HCT116 (cell line): ENCODE data around the gene SNAP29. TPM values are rescaled to one million over a fixed set of nuclear protein-coding genes. Genes with fewer than 3 reads are reported as not detected.

Experiments used
- ATAC-seq: fragments of 200-7000 bp; cut with Tn5 transposase; 2 replicates; pipeline ENCODE4 v1.9.1; 2020; ENCODE audit warnings: mild to moderate bottlenecking, moderate library complexity
- BruUV-seq: library from RNA; stranded (reverse); fragments of 400-500 nt; replicated peaks from 2 replicates; lab custom pipeline; 2021; lab: Mats Ljungman, UMichigan
- CTCF ChIA-PET: fragments of 300-600 bp; sonication (Branson Sonifier 250); formaldehyde crosslinking; loops from one replicate; lab custom pipeline; 2021; ENCODE audit warnings: antibody characterized with exemption; lab: Charles Lee
- POLR2A ChIA-PET: fragments of 300-600, 350-600 bp; sonication (Branson Sonifier 250); formaldehyde crosslinking; loops from one replicate; lab custom pipeline; 2021; ENCODE audit warnings: antibody characterized with exemption; lab: Charles Lee
- RAD21 ChIA-PET, 2 experiments: fragments of 300-600 bp; sonication (Branson Sonifier 250); formaldehyde crosslinking; loops; one replicate each; lab custom pipeline; 2023; ENCODE audit warnings: low total read pairs in 2 of 2; ENCODE audit not compliant: uncharacterized antibody in 2 of 2, unreplicated experiment in 2 of 2, low non-redundant PET in 1 of 2; lab: Charles Lee
- DNase-seq: peaks from one replicate; pipeline ENCODE4 v3.0.0-alpha.2; 2010; ENCODE audit warnings: low read depth, low spot score
- H2AFZ ChIP-seq: fragments of 200-600 bp; shearing (Covaris generic), sonication (generic); 2 replicates; pipeline ENCODE4 v1.6.1; 2017; ENCODE audit warnings: low read depth, mixed run types, mixed read lengths, antibody characterized with exemption, low read length; ENCODE audit not compliant: poor library complexity, severe bottlenecking
- H3K27ac ChIP-seq: 2 replicates; pipeline ENCODE4 v1.5.1; 2012; ENCODE audit warnings: low read depth, low read length
- H3K27me3 ChIP-seq: fragments of 200-600 bp; sonication (generic); 2 replicates; pipeline ENCODE4 v1.6.1; 2016; ENCODE audit warnings: mixed run types, low read length, mixed read lengths; ENCODE audit not compliant: insufficient read depth
- H3K36me3 ChIP-seq, 2 experiments: fragments of 200-500 bp in 1 of 2; fragments of 200-600 bp in 1 of 2; sonication (Bioruptor generic) in 1 of 2; sonication (generic) in 1 of 2; 2 replicates each; pipeline versions ENCODE4 v1.5.1 to v1.6.1; 2014 to 2016; ENCODE audit warnings: low read length in 2 of 2, inconsistent platforms in 1 of 2, mixed read lengths in 1 of 2, mixed run types in 1 of 2; ENCODE audit not compliant: insufficient read depth in 2 of 2, control insufficient read depth in 1 of 2
- H3K4me1 ChIP-seq, 2 experiments: fragments of 200-600 bp in 1 of 2; sonication (generic) in 1 of 2; 2 replicates each; pipeline versions ENCODE4 v1.5.1 to v1.6.1; 2012 to 2017; ENCODE audit warnings: low read length in 2 of 2, inconsistent platforms in 1 of 2, mild to moderate bottlenecking in 1 of 2, mixed read lengths in 1 of 2, mixed run types in 1 of 2, moderate library complexity in 1 of 2; ENCODE audit not compliant: insufficient read depth in 2 of 2, control insufficient read depth in 1 of 2
- H3K4me2 ChIP-seq: fragments of 200-600 bp; sonication (generic); 2 replicates; pipeline ENCODE4 v1.6.1; 2017; ENCODE audit warnings: mixed run types, low read length, mixed read lengths
- H3K4me3 ChIP-seq, 2 experiments: fragments of 200-600 bp in 1 of 2; sonication (generic) in 1 of 2; replicated peaks in 1 of 2; 2 replicates each; pipeline ENCODE4 v1.5.1; 2011 to 2016; ENCODE audit warnings: low read length in 2 of 2, control low read depth in 1 of 2, low read depth in 1 of 2, mild to moderate bottlenecking in 1 of 2, mixed read lengths in 1 of 2, mixed run types in 1 of 2
- H3K79me2 ChIP-seq: fragments of 200-600 bp; sonication (generic); 2 replicates; pipeline ENCODE4 v1.6.1; 2017; ENCODE audit warnings: mild to moderate bottlenecking, mixed run types, low read length, moderate library complexity, mixed read lengths; ENCODE audit not compliant: insufficient read depth
- H3K9ac ChIP-seq: fragments of 200-600 bp; sonication (generic); 2 replicates; pipeline ENCODE4 v1.6.1; 2016; ENCODE audit warnings: low read length, mixed read lengths
- H3K9me2 ChIP-seq: fragments of 200-600 bp; sonication (generic), shearing (Covaris generic); 2 replicates; pipeline ENCODE4 v1.6.1; 2017; ENCODE audit warnings: mixed run types, mild to moderate bottlenecking, moderate library complexity; ENCODE audit not compliant: insufficient read depth
- H3K9me3 ChIP-seq, 2 experiments: fragments of 200-500 bp in 1 of 2; fragments of 200-600 bp in 1 of 2; sonication (Bioruptor generic) in 1 of 2; sonication (generic) in 1 of 2; 2 replicates each; pipeline ENCODE4 v1.6.1; 2014 to 2017; ENCODE audit warnings: low read length in 2 of 2, mixed read lengths in 2 of 2, inconsistent platforms in 1 of 2, low read depth in 1 of 2, mild to moderate bottlenecking in 1 of 2, mixed run types in 1 of 2, moderate library complexity in 1 of 2; ENCODE audit not compliant: control insufficient read depth in 1 of 2, insufficient read depth in 1 of 2
- H4K20me1 ChIP-seq: fragments of 200-600 bp; sonication (generic), shearing (Covaris generic); 2 replicates; pipeline ENCODE4 v1.6.1; 2017; ENCODE audit warnings: mixed run types, mild to moderate bottlenecking, moderate library complexity; ENCODE audit not compliant: insufficient read depth
- CBX3 ChIP-seq: IDR thresholded peaks from 2 replicates; pipeline ENCODE4 v1.6.1; 2012; ENCODE audit warnings: low read depth
- EGR1 ChIP-seq: IDR thresholded peaks from 2 replicates; pipeline ENCODE4 v1.6.1; 2012; ENCODE audit warnings: low read depth
- EZH2 ChIP-seq: fragments of 200-600 bp; sonication (generic); IDR thresholded peaks from 2 replicates; pipeline ENCODE4 v1.6.1; 2017; ENCODE audit warnings: antibody characterized with exemption, mixed run types
- EZH2phosphoT487 ChIP-seq: fragments of 200-600 bp; IDR thresholded peaks from 2 replicates; pipeline ENCODE4 v1.6.1; 2018; ENCODE audit warnings: antibody characterized with exemption, borderline replicate concordance
- JUND ChIP-seq: IDR thresholded peaks from 2 replicates; pipeline ENCODE4 v1.6.1; 2012
- POLR2A ChIP-seq: IDR thresholded peaks from 2 replicates; pipeline ENCODE4 v1.7.0; 2011; ENCODE audit warnings: borderline replicate concordance; ENCODE audit not compliant: insufficient read depth, insufficient read length; ENCODE audit errors: extremely low read depth
- POLR2AphosphoS5 ChIP-seq: IDR thresholded peaks from 2 replicates; pipeline ENCODE4 v1.6.1; 2011; ENCODE audit warnings: mild to moderate bottlenecking, low read depth, low read length, moderate library complexity
- SP1 ChIP-seq: IDR thresholded peaks from 2 replicates; pipeline ENCODE4 v1.6.1; 2012; ENCODE audit warnings: low read depth
- TCF7L2 ChIP-seq: IDR thresholded peaks from 2 replicates; pipeline ENCODE4 v1.7.0; 2011; ENCODE audit warnings: borderline replicate concordance, inconsistent platforms; ENCODE audit not compliant: insufficient read depth, insufficient read length; ENCODE audit errors: extremely low read depth
- YY1 ChIP-seq: IDR thresholded peaks from 2 replicates; pipeline ENCODE4 v1.6.1; 2011; ENCODE audit warnings: low read length, low read depth, moderate library complexity, mild to moderate bottlenecking; ENCODE audit not compliant: insufficient replicate concordance; ENCODE audit errors: extremely low read depth
- ZBTB33 ChIP-seq: IDR thresholded peaks from 2 replicates; pipeline ENCODE4 v1.6.1; 2011; ENCODE audit warnings: mild to moderate bottlenecking, low read length, moderate library complexity; ENCODE audit not compliant: insufficient replicate concordance; ENCODE audit errors: extremely low read depth
- ZFX ChIP-seq: fragments of 450-650 bp; IDR thresholded peaks from 2 replicates; pipeline ENCODE4 v1.6.1; 2017
- ZNF274 ChIP-seq: fragments of 200-500 bp; sonication (Bioruptor generic); IDR thresholded peaks from 2 replicates; pipeline ENCODE4 v1.6.1; 2014; ENCODE audit warnings: mild to moderate bottlenecking, low read depth, low read length, inconsistent platforms
- intact Hi-C: fragments of 100-400 bp; cut with micrococcal nuclease; formaldehyde crosslinking; loops from 2 replicates; pipeline ENCODE4 v1.10.0; 2022
- total RNA-seq: library from RNA; stranded (reverse); gene quantifications from one replicate; pipeline ENCODE4 v1.2.1, GENCODE V29; 2021; ENCODE audit not compliant: unreplicated experiment
- TF ChIP-seq, protein P1 (sequence below): IDR thresholded peaks from 2 replicates; pipeline ENCODE4 v1.6.1; 2012

SNAP29 gene
- total RNA-seq, 1 experiment from 2014 or later, result 27.3 TPM

- no peaks in the 10 kb centered on the region for H4K20me1 ChIP-seq
- no peak overlapping the region for H3K4me2 ChIP-seq
- H2AFZ ChIP-seq, result no peak overlapping the region
- H3K79me2 ChIP-seq, result no peaks in the 10 kb centered on the region
- H3K9me3 ChIP-seq, result no peaks in the 10 kb centered on the region
- no peak overlapping the region for H3K4me3 ChIP-seq
- no peaks in the 10 kb centered on the region for H3K27me3 ChIP-seq
- H3K27ac ChIP-seq, result no peak overlapping the region
- H3K9me2 ChIP-seq, result no peaks in the 10 kb centered on the region
- intact Hi-C loops, result no loop called here
- no peak for TF ChIP-seq TCF7L2
- TF ChIP-seq EGR1, result no peak
- TF ChIP-seq JUND, result no peak
- TF ChIP-seq SP1, result no peak
- no peak for TF ChIP-seq POLR2AphosphoS5
- no peak for TF ChIP-seq YY1
- no peak for TF ChIP-seq ZFX
- no peak for TF ChIP-seq CBX3
- POLR2A ChIA-PET, result interaction anchor here (0.6 kb wide), 1 partner anchor 32 kb away, joined by 6 read pairs; no protein-coding TSS in a partner anchor
- RAD21 ChIA-PET, result no interaction called here
- peaks cover 0 to 7% of the 10 kb centered on the region in 2 experiments; a peak in 1 of 4 replicates for H3K4me1 ChIP-seq
- H3K9ac ChIP-seq, result no peak overlapping the region
- ATAC-seq, result no peak
- no peaks in the 10 kb centered on the region for H3K36me3 ChIP-seq
- DNase-seq, result no peak
- CTCF ChIA-PET, result interaction anchor here (0.7 to 1.9 kb wide), 3 partner anchors 11 to 20 kb away, joined by 3 to 7 read pairs (median 4); partner anchors contain the start of gene CRKL
- no TSS peak for BruUV-seq
These were observed 46.9 kb downstream of the SNAP29 start for GRCh38 chr22:20905415-20906386.

GRCh38 chr22:20906387-20906767 is 47.6 kb downstream of the SNAP29 start:
- ChIA-PET RAD21 (no interaction called here), POLR2A (interaction anchor here (0.6 kb wide), 1 partner anchor 33 kb away, joined by 6 read pairs; no protein-coding TSS in a partner anchor), CTCF (interaction anchor here (0.7 to 1.9 kb wide), 2 partner anchors 11 to 21 kb away, joined by 3 to 7 read pairs; partner anchors contain the start of gene CRKL)
- H3K4me1 ChIP-seq, result peaks cover 0 to 7% of the 10 kb centered on the region in 2 experiments; a peak in 1 of 4 replicates
- no peak overlapping the region for H3K4me2 ChIP-seq
- H3K27me3 ChIP-seq, result no peaks in the 10 kb centered on the region
- no peak overlapping the region for H3K27ac ChIP-seq
- no peak overlapping the region for H2AFZ ChIP-seq
- no peak overlapping the region for H3K9ac ChIP-seq
- H3K79me2 ChIP-seq, result no peaks in the 10 kb centered on the region
- DNase-seq (no peak), ATAC-seq (no peak)
- H3K9me3 ChIP-seq, result no peaks in the 10 kb centered on the region
- no peaks in the 10 kb centered on the region for H3K9me2 ChIP-seq
- H3K4me3 ChIP-seq, result no peak overlapping the region
- H4K20me1 ChIP-seq, result no peaks in the 10 kb centered on the region
- H3K36me3 ChIP-seq, result no peaks in the 10 kb centered on the region
- intact Hi-C loops, result no loop called here
- no TSS peak for BruUV-seq
- TF ChIP-seq SP1 (no peak), POLR2AphosphoS5 (no peak), ZBTB33 (no peak), TCF7L2 (no peak), EZH2 (no peak), POLR2A (no peak), ZNF274 (no peak), EZH2phosphoT487 (no peak), CBX3 (no peak), EGR1 (no peak)
- TF ChIP-seq, protein P1, sequence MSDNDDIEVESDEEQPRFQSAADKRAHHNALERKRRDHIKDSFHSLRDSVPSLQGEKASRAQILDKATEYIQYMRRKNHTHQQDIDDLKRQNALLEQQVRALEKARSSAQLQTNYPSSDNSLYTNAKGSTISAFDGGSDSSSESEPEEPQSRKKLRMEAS, result no peak
